ENCODE data around the gene TOP3B.

DNA sequence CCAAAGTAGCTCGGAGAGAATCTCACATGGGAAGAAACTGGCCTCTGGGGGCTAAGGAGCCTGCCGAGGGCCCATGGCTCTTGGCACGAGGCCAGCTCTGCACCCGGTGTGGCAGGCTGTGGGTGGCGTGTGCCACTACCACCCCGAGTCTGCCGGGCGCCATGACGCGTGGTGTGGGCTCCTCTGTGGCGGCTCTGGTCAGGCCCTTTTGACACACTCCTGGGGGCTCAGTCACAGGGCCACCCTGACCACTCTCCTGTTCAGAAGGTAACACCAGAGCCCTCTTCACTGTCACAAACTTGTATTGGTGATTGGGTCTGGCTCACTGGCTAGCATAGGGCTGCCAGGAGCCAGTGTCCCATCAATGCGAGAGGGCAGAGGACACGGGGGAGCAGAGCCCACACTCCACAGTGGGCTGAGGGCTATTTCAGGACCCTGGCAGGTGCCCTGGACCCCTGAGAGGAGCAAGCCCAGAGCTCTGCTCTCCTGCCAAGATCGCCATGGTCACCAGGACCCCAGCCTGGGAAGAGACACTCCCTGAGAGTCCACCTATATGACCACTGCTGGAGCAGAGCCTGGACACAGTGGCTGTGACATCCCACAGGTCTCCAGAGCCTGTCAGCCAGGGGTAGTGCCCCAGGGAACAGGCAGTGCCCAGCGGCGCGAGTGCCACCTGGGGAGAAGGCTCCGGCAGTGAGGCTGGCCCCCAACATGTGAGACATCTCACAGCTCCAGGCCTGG lies 21.3 kb downstream of the TOP3B start:
- TF ChIP-seq, protein P1, sequence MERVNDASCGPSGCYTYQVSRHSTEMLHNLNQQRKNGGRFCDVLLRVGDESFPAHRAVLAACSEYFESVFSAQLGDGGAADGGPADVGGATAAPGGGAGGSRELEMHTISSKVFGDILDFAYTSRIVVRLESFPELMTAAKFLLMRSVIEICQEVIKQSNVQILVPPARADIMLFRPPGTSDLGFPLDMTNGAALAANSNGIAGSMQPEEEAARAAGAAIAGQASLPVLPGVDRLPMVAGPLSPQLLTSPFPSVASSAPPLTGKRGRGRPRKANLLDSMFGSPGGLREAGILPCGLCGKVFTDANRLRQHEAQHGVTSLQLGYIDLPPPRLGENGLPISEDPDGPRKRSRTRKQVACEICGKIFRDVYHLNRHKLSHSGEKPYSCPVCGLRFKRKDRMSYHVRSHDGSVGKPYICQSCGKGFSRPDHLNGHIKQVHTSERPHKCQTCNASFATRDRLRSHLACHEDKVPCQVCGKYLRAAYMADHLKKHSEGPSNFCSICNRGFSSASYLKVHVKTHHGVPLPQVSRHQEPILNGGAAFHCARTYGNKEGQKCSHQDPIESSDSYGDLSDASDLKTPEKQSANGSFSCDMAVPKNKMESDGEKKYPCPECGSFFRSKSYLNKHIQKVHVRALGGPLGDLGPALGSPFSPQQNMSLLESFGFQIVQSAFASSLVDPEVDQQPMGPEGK (CRISPR knock-in tag; IDR thresholded peaks at IDR 0.05; ENCODE audit: borderline replicate concordance) = no peak
- TF ChIP-seq, protein P2, sequence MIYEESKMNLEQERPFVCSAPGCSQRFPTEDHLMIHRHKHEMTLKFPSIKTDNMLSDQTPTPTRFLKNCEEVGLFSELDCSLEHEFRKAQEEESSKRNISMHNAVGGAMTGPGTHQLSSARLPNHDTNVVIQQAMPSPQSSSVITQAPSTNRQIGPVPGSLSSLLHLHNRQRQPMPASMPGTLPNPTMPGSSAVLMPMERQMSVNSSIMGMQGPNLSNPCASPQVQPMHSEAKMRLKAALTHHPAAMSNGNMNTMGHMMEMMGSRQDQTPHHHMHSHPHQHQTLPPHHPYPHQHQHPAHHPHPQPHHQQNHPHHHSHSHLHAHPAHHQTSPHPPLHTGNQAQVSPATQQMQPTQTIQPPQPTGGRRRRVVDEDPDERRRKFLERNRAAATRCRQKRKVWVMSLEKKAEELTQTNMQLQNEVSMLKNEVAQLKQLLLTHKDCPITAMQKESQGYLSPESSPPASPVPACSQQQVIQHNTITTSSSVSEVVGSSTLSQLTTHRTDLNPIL (CRISPR knock-in tag; IDR thresholded peaks at IDR 0.05; ENCODE audit: low read depth) = no peak
- no peak for TF ChIP-seq PPARA (CRISPR knock-in tag; IDR thresholded peaks at IDR 0.05; ENCODE audit: borderline replicate concordance)

All from SK-N-SH treated with all-trans-retinoic acid at 6 μM for 48 hours (cell line).